HG03103 (cell line): ENCODE results near the gene GNB4.

Experiments used
- ATAC-seq: cut with Tn5 transposase; IDR thresholded peaks from one replicate; pipeline ENCODE4 v1.9.1; 2021; ENCODE audit warnings: low read depth; ENCODE audit not compliant: unreplicated experiment

Gene GNB4

DNA sequence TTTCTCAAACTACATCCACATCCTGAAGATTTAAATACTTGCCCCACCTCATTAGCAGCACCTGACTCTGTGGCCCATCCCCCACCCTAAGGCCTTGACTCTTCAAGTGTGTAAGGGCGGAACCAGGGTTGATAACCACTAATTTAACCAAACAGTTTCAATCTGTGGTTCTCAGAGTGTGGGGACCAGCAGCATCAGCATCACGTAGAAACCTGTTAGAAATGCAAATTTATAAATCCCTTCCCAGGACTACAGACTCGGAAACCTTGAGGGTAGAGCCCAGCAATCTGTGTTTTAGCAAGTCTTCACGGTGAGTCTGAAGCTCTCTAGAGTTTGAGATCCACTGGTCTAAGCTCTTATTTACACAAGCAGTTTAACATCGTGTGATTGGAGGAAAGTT, 12.4 kb downstream of the GNB4 start:
- ATAC-seq, result peak; percentile 91

DNA sequence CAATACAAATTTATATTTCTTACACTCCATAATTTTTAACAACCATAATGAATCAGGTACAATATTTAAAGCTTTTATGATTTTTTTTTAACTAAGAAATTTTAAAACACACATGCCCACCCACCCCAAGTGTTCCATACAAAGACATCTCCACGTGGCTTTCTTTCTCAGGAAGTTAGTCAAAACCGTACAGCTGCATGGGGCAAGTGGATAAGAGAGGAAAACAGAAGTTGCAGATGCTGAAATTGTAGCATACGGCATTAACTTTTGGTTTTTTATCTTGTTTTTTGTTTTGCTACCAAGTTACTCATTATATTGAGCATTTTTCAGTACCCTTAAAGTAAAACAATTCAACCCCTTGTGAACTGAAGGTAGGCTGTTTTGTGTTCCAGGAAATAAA, 14.8 kb downstream of the GNB4 start:
- no peak for ATAC-seq

DNA sequence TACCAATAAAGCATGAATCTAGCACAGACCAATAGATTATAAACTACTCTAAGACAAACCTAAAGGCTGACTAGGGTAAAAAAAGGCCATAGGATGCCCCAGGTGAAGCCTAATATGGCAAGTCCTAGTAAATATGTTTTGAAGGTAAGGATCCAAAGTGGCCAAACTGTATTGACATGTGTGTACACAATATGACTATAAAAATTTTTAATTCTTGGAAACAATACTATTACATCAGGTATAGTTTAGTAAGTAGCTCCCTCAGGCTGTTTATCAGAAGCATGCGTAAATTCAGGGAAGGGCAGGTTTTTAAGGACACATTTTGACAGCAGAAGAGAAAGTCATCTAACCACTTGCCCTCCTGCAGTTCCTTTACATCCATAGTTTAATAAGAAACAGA, 18.8 kb downstream of the GNB4 start:
- no peak for ATAC-seq

- ATAC-seq, result peak; percentile 54
Observed at GRCh38 chr3:179432021-179432420, 19.2 kb downstream of the GNB4 start.

DNA sequence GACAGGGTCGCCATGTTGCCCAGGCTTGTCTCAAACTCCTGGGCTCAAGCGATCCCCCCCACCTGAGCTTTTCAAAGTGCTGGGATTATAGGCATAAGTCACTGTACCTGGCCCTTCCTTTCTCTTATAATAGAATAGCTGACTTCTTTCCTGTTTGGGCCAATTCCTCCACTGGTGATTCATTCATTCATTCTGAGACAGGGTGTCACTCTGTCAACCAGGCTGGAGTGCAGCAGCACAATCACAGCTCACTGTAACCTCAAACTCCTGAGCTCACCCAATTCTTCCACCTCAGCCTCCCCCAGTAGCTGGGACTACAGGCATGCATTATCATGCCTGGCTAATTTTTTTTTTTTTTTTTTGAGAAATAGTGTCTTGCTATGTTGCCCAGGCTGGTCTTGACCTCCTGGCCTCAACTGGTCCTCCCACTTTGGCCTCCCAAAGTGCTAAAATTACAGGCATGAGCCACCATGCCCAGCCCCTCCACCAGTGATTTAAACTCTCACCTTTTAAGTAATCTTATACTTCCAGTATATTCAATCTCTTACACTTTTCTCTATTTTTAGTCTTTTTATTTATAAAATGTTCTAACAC, 20.9 kb downstream of the GNB4 start:
- no peak for ATAC-seq

- no peak for ATAC-seq
Observed at GRCh38 chr3:179428876-179429548, 22.3 kb downstream of the GNB4 start.

DNA sequence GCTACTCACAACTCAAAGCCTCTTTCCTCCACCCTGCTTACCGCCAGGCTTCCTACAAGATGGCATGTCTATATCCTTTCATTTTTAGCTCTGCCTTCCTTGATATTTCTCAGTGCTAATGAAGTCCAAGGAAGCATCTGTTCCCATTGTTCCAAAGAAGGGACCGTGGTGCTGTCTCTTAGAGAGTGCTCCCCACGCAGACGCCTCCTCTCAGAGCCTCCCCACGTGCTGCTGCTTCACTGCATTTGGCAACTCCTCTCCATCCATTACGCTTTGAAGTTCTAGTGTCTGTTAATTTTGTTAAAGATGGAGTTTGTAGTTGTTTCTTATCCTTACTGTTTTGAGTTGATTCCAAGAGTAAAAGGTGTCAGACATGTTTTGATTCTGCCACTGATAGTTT, 26.2 kb downstream of the GNB4 start:
- no peak for ATAC-seq

DNA sequence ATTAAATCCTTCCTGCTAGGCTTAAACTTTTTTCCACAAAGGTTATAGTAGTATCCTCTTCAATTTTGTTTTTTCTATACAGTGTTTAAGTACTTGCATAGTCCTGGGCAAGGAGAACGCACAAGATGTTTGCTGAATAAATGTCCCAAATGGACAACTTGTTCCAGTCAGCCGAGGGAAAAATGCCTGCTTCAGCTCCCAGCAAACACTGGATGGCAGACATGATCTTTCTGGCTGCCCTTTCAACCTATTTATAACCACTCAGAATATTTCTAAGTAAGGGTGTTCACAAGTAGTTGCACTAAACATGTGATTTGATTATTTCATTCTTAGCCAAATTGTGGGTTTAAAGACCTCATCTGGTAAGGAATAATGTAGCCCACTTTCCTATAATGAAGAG, 29.8 kb downstream of the GNB4 start:
- ATAC-seq, result no peak

- ATAC-seq, result no peak
Observed at GRCh38 chr3:179418610-179419009, 32.7 kb downstream of the GNB4 start.

DNA sequence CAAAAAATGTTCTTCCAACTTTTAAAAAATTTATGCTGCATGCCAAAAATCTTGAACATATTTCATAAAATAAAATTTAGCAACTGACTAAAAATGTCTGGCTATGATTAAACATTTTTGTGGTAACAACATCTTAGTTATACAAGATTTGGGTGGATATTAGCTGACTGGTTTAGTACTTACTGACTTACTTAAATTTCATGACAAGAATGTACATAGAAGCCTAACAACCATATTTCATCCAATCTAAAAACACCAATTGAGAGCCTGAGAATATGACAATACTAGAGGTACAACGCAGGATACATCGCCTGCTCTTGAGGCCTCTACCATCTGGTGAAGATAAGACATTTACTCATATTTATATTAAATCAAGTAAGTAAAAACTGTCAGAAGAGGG, 34.6 kb downstream of the GNB4 start:
- no peak for ATAC-seq

GRCh38 chr3:179415377-179415776, 35.9 kb downstream of the GNB4 start:
- no peak for ATAC-seq

DNA sequence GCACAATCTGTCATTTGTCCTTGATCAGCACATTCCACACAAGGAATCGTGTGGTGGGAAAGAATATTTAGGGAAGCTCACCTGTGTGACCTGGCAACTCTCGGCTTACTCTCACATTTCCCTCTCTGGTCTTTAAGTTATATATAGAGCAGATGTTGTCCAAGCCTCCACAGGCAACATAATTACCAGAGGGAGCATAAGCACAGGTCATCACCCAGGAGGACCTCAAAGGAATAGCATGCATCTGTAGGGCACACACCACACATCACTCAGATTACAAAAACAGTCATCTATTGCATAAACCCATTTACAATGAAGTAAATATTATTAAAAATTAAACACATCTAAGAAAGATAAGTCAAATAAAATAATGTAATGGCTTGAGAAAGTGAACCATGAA, 36.5 kb downstream of the GNB4 start:
- ATAC-seq, result no peak

GRCh38 chr3:179410999-179411398, 40.3 kb downstream of the GNB4 start:
- ATAC-seq, result no peak

DNA sequence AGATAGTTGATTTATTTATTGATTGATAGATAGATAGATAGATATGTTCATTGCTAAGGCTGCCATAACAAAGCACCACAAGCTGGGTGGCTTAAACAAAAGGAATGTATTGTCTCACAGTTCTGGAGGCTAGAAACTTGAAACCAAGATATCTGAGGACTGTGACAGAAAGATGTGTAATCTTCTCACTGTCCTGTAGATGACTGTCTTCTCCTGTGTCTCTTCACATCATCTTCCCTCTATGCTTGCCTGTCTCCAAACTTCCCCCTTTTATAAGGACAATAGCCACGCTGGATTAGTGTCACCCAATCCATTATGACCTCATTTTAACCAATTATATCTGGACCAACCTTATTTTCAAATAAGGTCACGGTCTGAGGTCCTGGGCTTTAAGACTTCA, 40.9 kb downstream of the GNB4 start:
- ATAC-seq, result no peak

- no peak for ATAC-seq
Observed at GRCh38 chr3:179404307-179404706, 47.0 kb downstream of the GNB4 start.

- no peak for ATAC-seq
Observed at GRCh38 chr3:179402963-179403362, 48.3 kb downstream of the GNB4 start.

DNA sequence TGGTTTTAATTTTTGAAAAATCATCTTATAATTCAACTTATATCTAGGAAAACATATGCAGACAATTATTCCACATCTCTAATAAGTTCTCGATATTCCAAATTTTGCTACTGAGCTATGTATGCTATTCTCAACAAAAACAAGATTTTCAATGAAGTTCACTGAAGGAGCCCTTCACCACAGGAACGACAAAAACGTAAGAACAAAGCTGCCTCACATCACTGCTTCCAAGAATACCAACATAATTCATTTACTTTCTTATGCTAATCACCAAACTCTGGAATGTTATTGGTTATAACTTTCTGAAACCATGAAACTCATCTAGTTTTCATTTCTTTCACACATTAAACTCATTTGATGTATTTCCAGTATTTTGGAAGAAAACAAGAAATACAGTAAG, 49.7 kb downstream of the GNB4 start:
- no peak for ATAC-seq

DNA sequence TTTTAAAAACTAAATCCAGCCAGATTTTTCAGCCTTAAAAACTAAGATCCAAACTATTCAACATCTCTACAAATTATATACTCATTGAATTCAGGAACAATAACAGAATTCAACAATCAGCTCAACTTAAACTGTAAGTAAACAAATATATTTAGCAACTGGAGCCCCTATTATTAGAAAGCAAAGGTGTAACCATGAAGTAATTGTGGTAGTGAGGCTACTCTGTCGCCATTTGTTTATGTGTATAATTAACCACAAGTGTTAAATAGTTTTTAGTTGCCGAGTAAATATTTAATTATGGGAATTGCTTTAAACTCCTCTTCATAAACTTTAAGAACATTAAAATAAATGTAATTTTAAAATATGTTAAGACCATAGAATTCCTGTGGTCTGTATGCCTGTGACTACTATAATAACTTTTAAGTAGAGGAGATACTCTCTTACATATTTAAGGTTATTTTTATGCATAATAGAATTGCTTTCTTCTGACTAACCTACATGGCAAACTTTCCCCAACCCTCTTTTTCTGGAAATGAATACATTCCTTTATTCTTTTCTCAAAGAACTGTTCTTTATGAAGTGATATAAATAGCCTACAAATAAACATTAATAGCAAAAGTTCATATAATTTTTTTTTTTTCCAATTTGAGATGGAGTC, 52.6 kb downstream of the GNB4 start:
- ATAC-seq, result no peak

DNA sequence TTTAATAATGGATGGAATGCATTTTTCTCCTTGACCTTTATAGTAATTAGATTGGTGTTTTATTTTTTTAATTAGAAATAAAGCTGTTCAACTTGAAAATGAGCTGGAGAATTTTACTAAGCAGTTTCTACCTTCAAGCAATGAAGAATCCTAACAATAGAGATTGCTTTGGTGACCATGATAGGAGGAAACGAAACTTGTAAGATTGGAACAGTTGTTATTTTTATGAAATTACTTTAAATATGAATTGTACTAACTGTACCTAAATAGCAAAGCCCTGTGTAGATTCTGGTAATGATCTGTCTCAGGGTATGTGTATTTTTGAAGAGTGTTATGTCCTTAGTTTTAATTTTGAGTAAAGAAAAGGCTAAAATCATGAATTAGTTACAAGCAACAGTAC, 59.4 kb downstream of the GNB4 start:
- no peak for ATAC-seq

GRCh38 chr3:179376474-179376873, 74.8 kb downstream of the GNB4 start:
- ATAC-seq, result no peak

- ATAC-seq, result no peak
Observed at GRCh38 chr3:179375091-179375999, 75.9 kb downstream of the GNB4 start.
